Glutamatergic neuron (in vitro differentiated cells): Measurements from ENCODE around the gene MBD1. TPM values are rescaled to one million over a fixed set of nuclear protein-coding genes. Genes with fewer than 3 reads are reported as not detected.

Source experiments
- DNase-seq: peaks from one replicate; pipeline ENCODE4 v3.0.0; 2022
- H3K27ac Mint-ChIP-seq: one replicate; pipeline ENCODE4 v1.8.0; 2020; ENCODE audit warnings: mild to moderate bottlenecking, mixed read lengths, inconsistent platforms; ENCODE audit not compliant: unreplicated experiment
- H3K27me3 Mint-ChIP-seq: one replicate; pipeline ENCODE4 v1.8.0; 2020; ENCODE audit warnings: mild to moderate bottlenecking, moderate library complexity, mixed read lengths, inconsistent platforms; ENCODE audit not compliant: unreplicated experiment
- H3K36me3 Mint-ChIP-seq: one replicate; pipeline ENCODE4 v1.8.0; 2020; ENCODE audit warnings: mild to moderate bottlenecking, mixed read lengths, inconsistent platforms; ENCODE audit not compliant: unreplicated experiment
- H3K4me1 Mint-ChIP-seq: one replicate; pipeline ENCODE4 v1.8.0; 2020; ENCODE audit warnings: mild to moderate bottlenecking, low read depth, mixed read lengths, inconsistent platforms; ENCODE audit not compliant: unreplicated experiment
- H3K4me3 Mint-ChIP-seq: one replicate; pipeline ENCODE4 v1.8.0; 2020; ENCODE audit warnings: mild to moderate bottlenecking, mixed read lengths, inconsistent platforms; ENCODE audit not compliant: unreplicated experiment
- H3K9me3 Mint-ChIP-seq: one replicate; pipeline ENCODE4 v1.8.0; 2020; ENCODE audit warnings: mild to moderate bottlenecking, moderate library complexity, mixed read lengths, inconsistent platforms; ENCODE audit not compliant: unreplicated experiment
- CTCF ChIP-seq: fragments of 200-600 bp; sonication (generic); IDR thresholded peaks from one replicate; pipeline ENCODE4 v1.5.0; 2021; ENCODE audit not compliant: partially characterized antibody, unreplicated experiment
- total RNA-seq: library from RNA; stranded (reverse); fragmentation: NEBNext Ultra II Directional; extraction: Animal tissue kit (Norgen Biotek cat#: 25700); gene quantifications from one replicate; pipeline ENCODE4 v1.2.1, GENCODE V29; 2021; ENCODE audit not compliant: unreplicated experiment

MBD1 gene
- total RNA-seq, 1 donor from 2014 or later: 91.0 TPM

DNA sequence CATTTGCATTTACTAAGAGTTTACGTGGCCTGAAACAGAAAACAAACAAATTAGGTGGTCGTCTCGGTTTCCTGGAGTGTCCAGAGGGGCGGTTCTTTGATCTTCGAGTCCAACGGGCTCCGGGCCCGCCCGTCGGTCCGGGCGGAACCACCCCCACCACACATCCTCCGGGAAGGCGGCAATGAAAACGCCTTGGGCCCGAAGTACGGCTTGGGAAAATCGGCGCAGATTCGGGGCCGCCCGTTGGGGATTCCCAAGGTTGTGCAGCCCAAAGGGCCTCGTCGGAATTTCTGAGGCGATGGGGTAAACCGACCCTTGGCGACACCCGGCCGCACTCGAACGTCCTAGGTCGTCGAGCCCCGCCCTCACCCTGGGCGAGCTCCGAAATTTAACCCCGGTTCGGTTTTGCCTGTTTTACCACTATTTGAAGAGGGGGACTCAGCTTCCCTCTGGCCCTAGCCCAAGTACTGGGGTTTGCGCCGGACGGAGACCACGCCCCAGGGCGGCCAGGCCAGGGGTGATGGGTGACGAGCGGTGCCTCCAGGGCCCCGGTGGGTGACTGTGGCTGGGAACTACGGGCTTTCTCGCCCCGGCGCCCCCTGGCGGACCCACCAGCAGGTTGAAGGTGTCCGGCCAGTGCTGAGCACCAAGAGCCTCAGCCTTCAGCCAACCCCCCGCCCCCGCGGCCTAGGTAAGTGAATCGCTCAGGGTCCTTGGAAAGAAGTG is 13.1 kb downstream of the MBD1 start:
- Mint-ChIP-seq H3K36me3 (no peaks in the 10 kb centered on the region), H3K9me3 (no peaks in the 10 kb centered on the region), H3K4me1 (peaks cover 3% of the 10 kb centered on the region), H3K27ac (no peak overlapping the region), H3K4me3 (peak overlapping the region; percentile 85), H3K27me3 (peaks cover 6% of the 10 kb centered on the region)
- TF ChIP-seq CTCF: peak; percentile 88
- peak; percentile 94 for DNase-seq

- peaks cover 4% of the 10 kb centered on the region for H3K27me3 Mint-ChIP-seq
- H3K4me3 Mint-ChIP-seq: peak within 1 kb of the TSS; percentile 93
- TF ChIP-seq CTCF: no peak
- no peak within 1 kb of the TSS for H3K27ac Mint-ChIP-seq
- peaks cover 3% of the 10 kb centered on the region for H3K4me1 Mint-ChIP-seq
- no peaks in the 10 kb centered on the region for H3K9me3 Mint-ChIP-seq
- H3K36me3 Mint-ChIP-seq: no peaks in the 10 kb centered on the region
- DNase-seq: peak; percentile 96
These were observed 15.0 kb downstream of the MBD1 start, which contains the start of gene CFAP53 for GRCh38 chr18:50266248-50266704. Gene CFAP53, minus strand, starts transcription at chr18:50266495. Its CDS starts 91 bp downstream, at chr18:50266404.

GRCh38 chr18:50262977-50263376 is 18.3 kb downstream of the MBD1 start:
- H3K27me3 Mint-ChIP-seq: peaks cover 4% of the 10 kb centered on the region

GRCh38 chr18:50250935-50251334 is 30.4 kb downstream of the MBD1 start:
- TF ChIP-seq CTCF: no peak
- no peaks in the 10 kb centered on the region for H3K27me3 Mint-ChIP-seq
- H3K36me3 Mint-ChIP-seq: no peaks in the 10 kb centered on the region

More at GRCh38 chr18:50262977-50263376, 18.3 kb downstream of the MBD1 start:
- H3K36me3 Mint-ChIP-seq: no peaks in the 10 kb centered on the region
- DNase-seq: no peak
- peaks cover 4% of the 10 kb centered on the region for H3K9me3 Mint-ChIP-seq
- H3K27ac Mint-ChIP-seq: no peak overlapping the region
- H3K4me3 Mint-ChIP-seq: no peak overlapping the region
- H3K4me1 Mint-ChIP-seq: peaks cover 3% of the 10 kb centered on the region
- TF ChIP-seq CTCF: no peak

DNA sequence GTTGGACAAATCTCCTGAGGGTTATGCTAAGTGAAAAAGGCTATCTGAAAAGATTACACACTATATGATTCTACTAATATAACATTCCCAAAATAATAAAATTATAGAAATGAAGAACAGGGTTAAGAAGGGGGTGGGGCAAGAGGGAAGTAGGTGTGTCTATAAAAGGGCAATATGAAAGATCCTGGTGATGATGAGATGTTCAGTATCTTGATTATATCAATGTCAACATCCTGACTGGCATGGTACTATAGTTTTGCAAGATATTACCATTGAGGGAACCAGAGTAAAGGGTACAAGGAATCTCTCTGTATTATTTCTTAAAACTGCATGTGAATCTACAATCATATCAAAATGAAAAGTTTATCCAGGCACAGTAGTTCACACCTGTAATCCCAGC is 31.7 kb downstream of the MBD1 start:
- no peaks in the 10 kb centered on the region for H3K27me3 Mint-ChIP-seq
- H3K9me3 Mint-ChIP-seq: no peaks in the 10 kb centered on the region
- H3K4me3 Mint-ChIP-seq: no peak overlapping the region
- H3K4me1 Mint-ChIP-seq: no peaks in the 10 kb centered on the region
- TF ChIP-seq CTCF: no peak
- no peak for DNase-seq
- H3K27ac Mint-ChIP-seq: no peak overlapping the region
- H3K36me3 Mint-ChIP-seq: no peaks in the 10 kb centered on the region

More at GRCh38 chr18:50250935-50251334, 30.4 kb downstream of the MBD1 start:
- H3K4me3 Mint-ChIP-seq: no peak overlapping the region
- no peaks in the 10 kb centered on the region for H3K4me1 Mint-ChIP-seq
- no peak for DNase-seq
- no peaks in the 10 kb centered on the region for H3K9me3 Mint-ChIP-seq
- no peak overlapping the region for H3K27ac Mint-ChIP-seq
